Measurements from ENCODE around the gene CACNA1B. TPM values are rescaled to one million over a fixed set of nuclear protein-coding genes. Genes with fewer than 3 reads are reported as not detected.

Gene CACNA1B
- total RNA-seq, 1 experiment from 2014 or later, result 0.34 TPM

GRCh38 chr9:137913771-137914767, 36.5 kb downstream of the CACNA1B start:
- BruUV-seq (replicated peaks), result no TSS peak
- ChIA-PET CTCF (no interaction called here), POLR2A (ENCODE audit: low non-redundant PET) (no interaction called here)

GRCh38 chr9:137916540-137916939, 39.0 kb downstream of the CACNA1B start:
- Histone ChIP-seq H3K4me1 (ENCODE audit: insufficient read depth, low read length, poor library complexity, severe bottlenecking) (no peaks in the 10 kb centered on the region), H3K36me3 (ENCODE audit: insufficient read depth, low read length, poor library complexity, severe bottlenecking) (no peaks in the 10 kb centered on the region), H3K9me3 (ENCODE audit: low read depth, low read length, poor library complexity, severe bottlenecking) (no peaks in the 10 kb centered on the region), H3K27me3 (replicated peaks; ENCODE audit: insufficient read depth, low read depth, low read length, poor library complexity) (no peaks in the 10 kb centered on the region), H3K4me3 (ENCODE audit: low read depth, low read length, poor library complexity, severe bottlenecking) (no peak overlapping the region), H3K27ac (ENCODE audit: low read depth, low read length, poor library complexity, severe bottlenecking) (no peak overlapping the region)
- CTCF ChIA-PET, result no interaction called here
- intact Hi-C loops (cut with micrococcal nuclease; ENCODE audit: unreplicated experiment), result no loop called here
- no peak for TF ChIP-seq CTCF (conservative IDR thresholded peaks at IDR 0.05; ENCODE audit: low read depth, low read length)
- no peak for TF ChIP-seq EZH2 (IDR thresholded peaks at IDR 0.05; ENCODE audit: borderline replicate concordance, low read depth, low read length, poor library complexity, severe bottlenecking)
- no TSS peak for BruUV-seq (replicated peaks)
- POLR2A ChIA-PET (ENCODE audit: low non-redundant PET), result no interaction called here
- no peak for DNase-seq (ENCODE audit: low spot score)

More at GRCh38 chr9:137913771-137914767, 36.5 kb downstream of the CACNA1B start:
- DNase-seq (ENCODE audit: low spot score), result no peak
- peaks cover 7% of the 10 kb centered on the region for H3K27me3 ChIP-seq (replicated peaks; ENCODE audit: insufficient read depth, low read depth, low read length, poor library complexity)
- no peak overlapping the region for H3K4me3 ChIP-seq (ENCODE audit: low read depth, low read length, poor library complexity, severe bottlenecking)
- intact Hi-C loops (cut with micrococcal nuclease; ENCODE audit: unreplicated experiment), result no loop called here
- no peaks in the 10 kb centered on the region for H3K9me3 ChIP-seq (ENCODE audit: low read depth, low read length, poor library complexity, severe bottlenecking)
- no peak for TF ChIP-seq CTCF (conservative IDR thresholded peaks at IDR 0.05; ENCODE audit: low read depth, low read length)
- no peak for TF ChIP-seq EZH2 (IDR thresholded peaks at IDR 0.05; ENCODE audit: borderline replicate concordance, low read depth, low read length, poor library complexity, severe bottlenecking)
- H3K27ac ChIP-seq (ENCODE audit: low read depth, low read length, poor library complexity, severe bottlenecking), result no peak overlapping the region
- H3K4me1 ChIP-seq (ENCODE audit: insufficient read depth, low read length, poor library complexity, severe bottlenecking), result no peaks in the 10 kb centered on the region
- H3K36me3 ChIP-seq (ENCODE audit: insufficient read depth, low read length, poor library complexity, severe bottlenecking), result no peaks in the 10 kb centered on the region

- Histone ChIP-seq H3K36me3 (ENCODE audit: insufficient read depth, low read length, poor library complexity, severe bottlenecking) (no peaks in the 10 kb centered on the region), H3K9me3 (ENCODE audit: low read depth, low read length, poor library complexity, severe bottlenecking) (no peaks in the 10 kb centered on the region), H3K27me3 (replicated peaks; ENCODE audit: insufficient read depth, low read depth, low read length, poor library complexity) (no peaks in the 10 kb centered on the region), H3K4me3 (ENCODE audit: low read depth, low read length, poor library complexity, severe bottlenecking) (no peak overlapping the region), H3K27ac (ENCODE audit: low read depth, low read length, poor library complexity, severe bottlenecking) (no peak overlapping the region), H3K4me1 (ENCODE audit: insufficient read depth, low read length, poor library complexity, severe bottlenecking) (no peaks in the 10 kb centered on the region)
- ChIA-PET CTCF (no interaction called here), POLR2A (ENCODE audit: low non-redundant PET) (no interaction called here)
- DNase-seq (ENCODE audit: low spot score), result no peak
- intact Hi-C loops (cut with micrococcal nuclease; ENCODE audit: unreplicated experiment), result no loop called here
- BruUV-seq (replicated peaks), result no TSS peak
- no peak for TF ChIP-seq CTCF (conservative IDR thresholded peaks at IDR 0.05; ENCODE audit: low read depth, low read length)
- no peak for TF ChIP-seq EZH2 (IDR thresholded peaks at IDR 0.05; ENCODE audit: borderline replicate concordance, low read depth, low read length, poor library complexity, severe bottlenecking)
Measured at GRCh38 chr9:137917116-137917515, 39.5 kb downstream of the CACNA1B start.
